ENCODE measurements around the gene AKAP6. TPM values are rescaled to one million over a fixed set of nuclear protein-coding genes. Genes with fewer than 3 reads are reported as not detected.

The AKAP6 gene
- total RNA-seq, 4 donors from 2014 or later = 1.1 to 16.0 (median 6.0) TPM

DNA sequence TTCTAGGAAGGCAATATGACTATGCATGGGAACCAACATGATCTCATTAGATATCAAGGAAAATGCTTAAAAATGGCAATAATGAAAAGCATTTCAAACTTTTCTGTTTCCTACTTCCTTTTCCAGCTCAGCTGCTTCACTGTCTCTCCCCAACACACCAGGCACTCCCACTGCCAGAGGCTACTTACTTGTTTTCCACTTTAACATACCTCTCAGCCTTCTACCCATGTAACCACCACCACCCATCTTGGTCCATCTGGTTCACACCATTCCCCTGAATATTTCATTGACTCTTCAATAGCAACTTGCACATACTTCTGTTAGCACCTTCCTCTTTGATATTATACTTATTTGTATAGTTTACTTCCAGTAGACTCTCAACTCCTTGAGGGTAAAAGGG, 441.3 kb downstream of the AKAP6 start:
- Histone ChIP-seq H3K4me1 (no peaks in the 10 kb centered on the region), H3K9me3 (no peaks in the 10 kb centered on the region), H3K36me3 (no peaks in the 10 kb centered on the region), H3K27me3 (no peaks in the 10 kb centered on the region), H3K4me3 (no peak overlapping the region), H3K27ac (no peak overlapping the region)
- intact Hi-C loops (cut with DNase I) = no loop called here
- TF ChIP-seq POLR2A (IDR thresholded peaks at IDR 0.05) = no peak
- TF ChIP-seq, protein P1, sequence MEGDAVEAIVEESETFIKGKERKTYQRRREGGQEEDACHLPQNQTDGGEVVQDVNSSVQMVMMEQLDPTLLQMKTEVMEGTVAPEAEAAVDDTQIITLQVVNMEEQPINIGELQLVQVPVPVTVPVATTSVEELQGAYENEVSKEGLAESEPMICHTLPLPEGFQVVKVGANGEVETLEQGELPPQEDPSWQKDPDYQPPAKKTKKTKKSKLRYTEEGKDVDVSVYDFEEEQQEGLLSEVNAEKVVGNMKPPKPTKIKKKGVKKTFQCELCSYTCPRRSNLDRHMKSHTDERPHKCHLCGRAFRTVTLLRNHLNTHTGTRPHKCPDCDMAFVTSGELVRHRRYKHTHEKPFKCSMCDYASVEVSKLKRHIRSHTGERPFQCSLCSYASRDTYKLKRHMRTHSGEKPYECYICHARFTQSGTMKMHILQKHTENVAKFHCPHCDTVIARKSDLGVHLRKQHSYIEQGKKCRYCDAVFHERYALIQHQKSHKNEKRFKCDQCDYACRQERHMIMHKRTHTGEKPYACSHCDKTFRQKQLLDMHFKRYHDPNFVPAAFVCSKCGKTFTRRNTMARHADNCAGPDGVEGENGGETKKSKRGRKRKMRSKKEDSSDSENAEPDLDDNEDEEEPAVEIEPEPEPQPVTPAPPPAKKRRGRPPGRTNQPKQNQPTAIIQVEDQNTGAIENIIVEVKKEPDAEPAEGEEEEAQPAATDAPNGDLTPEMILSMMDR (IDR thresholded peaks at IDR 0.05) = no peak
- no peak for DNase-seq

DNA sequence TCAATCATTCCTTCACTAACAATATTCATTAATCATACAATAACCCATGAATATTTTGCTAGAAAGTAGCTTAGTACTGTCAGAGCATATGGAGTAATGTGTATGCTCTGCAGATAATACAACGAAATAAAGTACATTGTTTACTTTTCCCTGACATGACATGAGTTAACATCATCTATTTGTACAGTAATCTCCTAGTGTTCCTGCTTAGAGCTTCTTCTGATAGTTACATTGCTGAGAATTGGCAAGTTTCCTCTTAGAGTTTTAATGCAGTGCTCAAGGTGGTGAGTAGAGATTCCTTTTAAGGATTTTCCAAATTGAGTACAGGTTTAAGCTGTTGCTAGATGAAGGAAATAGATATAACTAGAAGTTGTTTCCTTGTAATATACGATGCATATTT, 445.1 kb downstream of the AKAP6 start:
- DNase-seq = no peak
- intact Hi-C loops (cut with DNase I) = no loop called here
- TF ChIP-seq, protein P1 (IDR thresholded peaks at IDR 0.05) = no peak
- TF ChIP-seq POLR2A (IDR thresholded peaks at IDR 0.05) = no peak
- no peaks in the 10 kb centered on the region for H3K36me3 ChIP-seq
- WGBS, 2 donors = 64 to 67% methylated on average over 2 of the region's 2 CpGs
- no peak overlapping the region for H3K27ac ChIP-seq
- no peaks in the 10 kb centered on the region for H3K27me3 ChIP-seq
- no peaks in the 10 kb centered on the region for H3K4me1 ChIP-seq
- H3K4me3 ChIP-seq = no peak overlapping the region
- no peaks in the 10 kb centered on the region for H3K9me3 ChIP-seq

DNA sequence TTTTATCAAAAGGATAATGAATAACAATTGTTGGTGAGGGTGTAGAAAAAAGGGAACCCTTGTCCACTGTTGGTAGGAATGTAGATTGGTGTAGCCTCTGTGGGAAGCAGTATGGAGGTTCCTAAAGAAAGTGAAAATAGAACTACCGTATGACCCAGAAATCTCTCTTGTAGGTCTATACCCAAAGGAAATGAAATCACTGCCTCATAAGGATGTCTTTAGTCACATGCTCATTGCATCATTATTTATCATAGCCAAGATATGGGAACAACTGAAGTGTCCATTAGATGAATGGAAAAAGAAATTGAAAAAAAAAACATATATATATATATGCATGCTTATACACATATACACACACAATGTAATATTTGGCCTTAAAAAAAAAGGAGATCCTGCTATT, 450.7 kb downstream of the AKAP6 start:
- 88 to 91% methylated on average over 1 of the region's 1 CpG for WGBS, 2 donors
- no peaks in the 10 kb centered on the region for H3K9me3 ChIP-seq
- no peak for DNase-seq
- no peaks in the 10 kb centered on the region for H3K36me3 ChIP-seq
- TF ChIP-seq, protein P1 (IDR thresholded peaks at IDR 0.05) = no peak
- TF ChIP-seq POLR2A (IDR thresholded peaks at IDR 0.05) = no peak
- no peaks in the 10 kb centered on the region for H3K27me3 ChIP-seq
- no peaks in the 10 kb centered on the region for H3K4me1 ChIP-seq
- intact Hi-C loops (cut with DNase I) = no loop called here
- no peak overlapping the region for H3K27ac ChIP-seq
- no peak overlapping the region for H3K4me3 ChIP-seq

DNA sequence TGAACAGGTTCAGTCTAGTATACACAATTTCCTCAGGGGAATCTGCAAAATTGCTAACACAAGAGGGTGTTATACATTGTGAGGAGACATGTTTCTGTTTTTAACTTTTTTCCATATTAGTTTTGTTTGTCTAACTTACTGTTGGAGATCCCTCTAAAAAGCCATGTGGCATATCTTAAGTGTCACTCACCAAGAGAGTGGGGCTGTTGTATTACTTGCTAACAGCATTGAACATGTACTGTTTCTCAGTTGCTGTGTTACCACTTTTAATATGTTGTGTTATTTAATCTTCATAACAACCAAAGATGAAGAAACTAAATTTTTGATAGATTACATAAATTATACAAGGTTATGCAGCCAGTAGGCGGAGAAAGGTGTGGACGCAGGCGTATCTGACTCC, 455.3 kb downstream of the AKAP6 start:
- H3K27ac ChIP-seq = no peak overlapping the region
- no peak for TF ChIP-seq POLR2A (IDR thresholded peaks at IDR 0.05)
- TF ChIP-seq, protein P1 (IDR thresholded peaks at IDR 0.05) = no peak
- WGBS, 2 donors = 81 to 87% methylated on average over 3 of the region's 3 CpGs
- no peak for DNase-seq
- H3K4me1 ChIP-seq = no peaks in the 10 kb centered on the region
- no peaks in the 10 kb centered on the region for H3K9me3 ChIP-seq
- H3K4me3 ChIP-seq = no peak overlapping the region
- no peaks in the 10 kb centered on the region for H3K36me3 ChIP-seq
- H3K27me3 ChIP-seq = no peaks in the 10 kb centered on the region
- intact Hi-C loops (cut with DNase I) = no loop called here

DNA sequence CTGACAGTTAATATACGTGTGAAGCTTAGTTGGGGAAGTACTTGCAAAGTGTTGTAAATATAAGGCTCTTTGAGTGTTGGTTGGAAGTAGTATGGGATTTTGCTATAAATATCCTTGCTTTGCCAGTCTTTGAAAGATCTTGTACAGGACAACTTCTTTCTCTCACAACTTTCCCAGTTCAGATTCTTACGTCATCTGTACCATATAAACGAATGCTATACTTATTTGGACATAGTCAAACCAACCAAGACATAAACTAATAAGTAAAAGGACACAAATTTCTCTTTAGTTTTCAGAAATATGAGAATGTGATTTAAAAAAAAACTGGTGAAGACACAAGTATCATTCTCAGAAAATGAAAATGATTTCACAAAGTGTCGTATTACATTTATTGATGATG, 456.5 kb downstream of the AKAP6 start:
- Histone ChIP-seq H3K36me3 (no peaks in the 10 kb centered on the region), H3K9me3 (no peaks in the 10 kb centered on the region), H3K4me1 (no peaks in the 10 kb centered on the region), H3K27me3 (no peaks in the 10 kb centered on the region), H3K27ac (no peak overlapping the region), H3K4me3 (no peak overlapping the region)
- intact Hi-C loops (cut with DNase I) = no loop called here
- no peak for TF ChIP-seq POLR2A (IDR thresholded peaks at IDR 0.05)
- TF ChIP-seq, protein P1 (IDR thresholded peaks at IDR 0.05) = no peak
- no peak for DNase-seq
- 64 to 66% methylated on average over 4 of the region's 4 CpGs for WGBS, 2 donors
